ENCODE data around the gene B9D1.

Gene B9D1

GRCh38 chr17:19372866-19373504 lies 10.5 kb upstream of the B9D1 start:
- TF ChIP-seq CTCF (IDR thresholded peaks at IDR 0.05): no peak

GRCh38 chr17:19372439-19372838 lies 9.9 kb upstream of the B9D1 start:
- no peak overlapping the region for H3K4me3 ChIP-seq
- DNase-seq (ENCODE audit: low spot score): no peak
- H3K27ac ChIP-seq: no peak overlapping the region
- no peak for TF ChIP-seq CTCF (IDR thresholded peaks at IDR 0.05)

More at GRCh38 chr17:19372866-19373504, 10.5 kb upstream of the B9D1 start:
- DNase-seq (ENCODE audit: low spot score): no peak
- Histone ChIP-seq H3K4me3 (no peak overlapping the region), H3K27ac (no peak overlapping the region)

GRCh38 chr17:19372011-19372370 lies 9.5 kb upstream of the B9D1 start:
- DNase-seq (ENCODE audit: low spot score): no peak

GRCh38 chr17:19371259-19372010 lies 8.9 kb upstream of the B9D1 start:
- no peak for TF ChIP-seq CTCF (IDR thresholded peaks at IDR 0.05)
- Histone ChIP-seq H3K4me3 (no peak overlapping the region), H3K27ac (peak overlapping the region in 1 of 2 donors; percentile 29)
- no peak for DNase-seq (ENCODE audit: low spot score)

More at GRCh38 chr17:19372011-19372370, 9.5 kb upstream of the B9D1 start:
- Histone ChIP-seq H3K27ac (no peak overlapping the region), H3K4me3 (no peak overlapping the region)
- no peak for TF ChIP-seq CTCF (IDR thresholded peaks at IDR 0.05)

- no peak overlapping the region for H3K4me3 ChIP-seq
Measured at GRCh38 chr17:19370493-19370960, 8.0 kb upstream of the B9D1 start.

GRCh38 chr17:19369846-19370492 lies 7.4 kb upstream of the B9D1 start:
- H3K4me3 ChIP-seq: no peak overlapping the region

More at GRCh38 chr17:19370493-19370960, 8.0 kb upstream of the B9D1 start:
- peak overlapping the region in 1 of 2 donors; percentile 29 for H3K27ac ChIP-seq
- no peak for TF ChIP-seq CTCF (IDR thresholded peaks at IDR 0.05)
- DNase-seq (ENCODE audit: low spot score): peak; percentile 75

More at GRCh38 chr17:19369846-19370492, 7.4 kb upstream of the B9D1 start:
- TF ChIP-seq CTCF (IDR thresholded peaks at IDR 0.05): no peak
- peak; percentile 72 for DNase-seq (ENCODE audit: low spot score)
- H3K27ac ChIP-seq: peak overlapping the region in 1 of 2 donors; percentile 29

Measured in coronary artery (tissue), 2 donors.